Ectodermal cell (in vitro differentiated cells): ENCODE measurements around the gene LUM.

Source experiments
- H3K27ac ChIP-seq: 2 replicates; pipeline ENCODE4 v1.7.0; 2013; ENCODE audit warnings: mild to moderate bottlenecking, low read depth, low read length; ENCODE audit not compliant: insufficient read depth, poor library complexity, severe bottlenecking
- H3K27me3 ChIP-seq: 2 replicates; pipeline ENCODE4 v1.7.0; 2013; ENCODE audit warnings: mild to moderate bottlenecking, low read length; ENCODE audit not compliant: insufficient read depth, control insufficient read depth, poor library complexity, severe bottlenecking
- H3K36me3 ChIP-seq: one replicate; pipeline ENCODE4 v1.7.0; 2013; ENCODE audit warnings: low read length; ENCODE audit not compliant: control insufficient read depth, insufficient read depth
- H3K4me1 ChIP-seq: one replicate; pipeline ENCODE4 v1.7.0; 2013; ENCODE audit warnings: low read length; ENCODE audit not compliant: control insufficient read depth, insufficient read depth
- H3K4me3 ChIP-seq: 2 replicates; pipeline ENCODE4 v1.7.0; 2013; ENCODE audit warnings: low read depth, low read length, control low read depth; ENCODE audit not compliant: insufficient read depth
- H3K9me3 ChIP-seq: 2 replicates; pipeline ENCODE4 v1.7.0; 2013; ENCODE audit warnings: mild to moderate bottlenecking, low read length, moderate library complexity; ENCODE audit not compliant: control insufficient read depth
- WGBS, 2 experiments: methylation state at CpG; one replicate each; pipeline ENCODE4 v1.1.7; 2013; ENCODE audit warnings: missing lambda C conversion rate in 2 of 2; 5-methylcytosine and 5-hydroxymethylcytosine counted together

Gene LUM

DNA sequence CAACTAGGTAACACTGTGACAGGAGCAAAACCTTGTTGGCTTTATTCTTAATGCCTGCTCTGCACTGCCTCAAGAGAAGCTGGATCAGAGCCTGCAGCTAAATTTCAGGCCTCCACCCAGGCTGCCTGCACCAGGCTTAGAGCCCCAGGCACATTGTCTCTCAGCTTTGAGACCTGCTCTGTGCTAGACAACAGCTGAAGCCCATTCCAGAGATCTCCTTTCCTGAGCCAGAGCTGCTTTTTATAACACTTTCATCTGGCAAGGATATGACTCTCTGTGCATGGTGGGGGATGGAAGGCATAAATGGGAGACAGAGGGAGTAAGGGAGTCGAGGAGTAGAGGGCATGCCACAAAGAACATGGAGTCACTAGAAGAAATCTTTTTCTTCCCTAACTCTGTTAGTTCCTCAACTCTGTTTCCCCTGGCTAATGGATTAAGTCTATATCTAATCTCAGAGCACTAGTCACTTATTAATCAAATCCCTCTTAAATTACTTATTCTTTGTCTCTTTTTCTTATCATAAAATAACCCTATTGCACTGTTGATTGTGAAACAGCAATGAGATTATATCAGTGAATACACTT lies 27.1 kb upstream of the LUM start:
- no peaks in the 10 kb centered on the region for H3K36me3 ChIP-seq
- no peaks in the 10 kb centered on the region for H3K9me3 ChIP-seq
- H3K4me1 ChIP-seq: no peaks in the 10 kb centered on the region
- H3K27ac ChIP-seq: no peak overlapping the region
- H3K4me3 ChIP-seq: no peak overlapping the region
- 67 to 80% methylated on average over 1 of the region's 1 CpG for WGBS, 2 experiments
- no peaks in the 10 kb centered on the region for H3K27me3 ChIP-seq

- no peak overlapping the region for H3K4me3 ChIP-seq
- H3K9me3 ChIP-seq: no peaks in the 10 kb centered on the region
- 86% methylated on average over 1 of the region's 1 CpG; no CpG with 5 or more reads in 1 of the 2 experiments for WGBS, 2 experiments
- H3K36me3 ChIP-seq: no peaks in the 10 kb centered on the region
- H3K27me3 ChIP-seq: no peaks in the 10 kb centered on the region
- H3K27ac ChIP-seq: no peak overlapping the region
- H3K4me1 ChIP-seq: no peaks in the 10 kb centered on the region
These were observed 22.6 kb upstream of the LUM start for GRCh38 chr12:91133871-91134270.

DNA sequence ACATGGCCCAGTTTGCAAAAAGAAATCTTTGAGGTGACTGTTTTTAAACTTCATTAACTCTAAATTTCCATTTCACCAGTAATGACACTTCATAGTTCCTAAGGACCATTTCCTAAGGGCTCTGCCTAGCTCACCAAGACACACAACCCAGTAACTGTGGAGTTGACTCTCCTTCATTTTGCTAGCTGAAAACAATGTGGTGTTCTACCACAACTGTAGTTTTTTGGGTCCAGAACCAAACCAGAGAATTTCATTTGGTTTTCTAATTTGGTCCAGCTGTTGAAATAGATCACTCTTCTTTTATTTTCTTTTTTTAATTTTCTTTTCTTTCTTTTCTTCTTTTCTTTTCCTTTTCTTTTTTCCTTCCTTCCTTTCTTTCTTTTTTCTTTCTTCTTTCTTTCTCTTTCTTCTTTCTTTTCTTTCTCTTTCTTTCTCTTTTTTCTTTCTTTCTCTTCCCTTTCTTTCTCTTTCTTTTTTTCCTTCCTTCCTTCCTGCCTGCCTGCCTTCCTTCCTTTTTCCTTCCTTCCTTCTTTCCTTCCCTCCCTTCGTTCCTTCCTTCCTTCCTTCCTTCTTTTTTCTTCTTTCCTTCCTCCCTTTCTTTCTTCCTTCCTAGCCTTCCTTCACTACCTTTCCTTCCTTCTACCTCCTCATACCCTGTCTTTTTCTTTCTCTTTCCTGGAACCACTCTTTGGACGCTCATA lies 18.5 kb upstream of the LUM start:
- H3K27me3 ChIP-seq: no peaks in the 10 kb centered on the region
- no peaks in the 10 kb centered on the region for H3K36me3 ChIP-seq
- no peak overlapping the region for H3K4me3 ChIP-seq
- H3K4me1 ChIP-seq: no peaks in the 10 kb centered on the region
- H3K9me3 ChIP-seq: no peaks in the 10 kb centered on the region
- H3K27ac ChIP-seq: no peak overlapping the region
- 89 to 96% methylated on average over 1 to 2 of the region's 2 CpGs for WGBS, 2 experiments

- Histone ChIP-seq H3K4me1 (no peaks in the 10 kb centered on the region), H3K9me3 (no peaks in the 10 kb centered on the region), H3K27me3 (no peaks in the 10 kb centered on the region), H3K4me3 (no peak overlapping the region), H3K27ac (no peak overlapping the region), H3K36me3 (no peaks in the 10 kb centered on the region)
- WGBS, 2 experiments: 87 to 98% methylated on average over 2 to 3 of the region's 3 CpGs
These were observed 16.5 kb upstream of the LUM start for GRCh38 chr12:91127751-91128150.

DNA sequence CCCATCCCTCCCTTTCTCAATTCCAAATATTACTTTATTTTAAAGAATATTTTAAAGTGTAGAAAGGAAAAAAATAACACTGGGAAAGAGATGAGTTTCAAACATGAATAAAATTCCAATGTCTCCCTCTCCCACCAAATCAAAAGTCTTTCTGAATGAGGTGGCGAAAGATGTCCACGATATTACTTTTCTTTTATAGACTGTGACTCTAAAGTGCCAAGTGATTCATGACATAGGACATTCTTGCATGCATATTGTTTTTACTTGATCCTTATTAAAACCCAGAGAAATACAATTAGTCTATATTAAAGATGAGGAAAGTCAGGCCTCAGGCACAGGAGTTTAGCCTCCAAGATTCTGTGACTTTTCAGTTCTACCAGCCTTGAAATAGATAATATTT lies 16.0 kb upstream of the LUM start:
- no peaks in the 10 kb centered on the region for H3K4me1 ChIP-seq
- no peaks in the 10 kb centered on the region for H3K36me3 ChIP-seq
- no peaks in the 10 kb centered on the region for H3K27me3 ChIP-seq
- no peaks in the 10 kb centered on the region for H3K9me3 ChIP-seq
- 100% methylated on average over 2 of the region's 2 CpGs for WGBS, 2 experiments
- no peak overlapping the region for H3K4me3 ChIP-seq
- no peak overlapping the region for H3K27ac ChIP-seq

DNA sequence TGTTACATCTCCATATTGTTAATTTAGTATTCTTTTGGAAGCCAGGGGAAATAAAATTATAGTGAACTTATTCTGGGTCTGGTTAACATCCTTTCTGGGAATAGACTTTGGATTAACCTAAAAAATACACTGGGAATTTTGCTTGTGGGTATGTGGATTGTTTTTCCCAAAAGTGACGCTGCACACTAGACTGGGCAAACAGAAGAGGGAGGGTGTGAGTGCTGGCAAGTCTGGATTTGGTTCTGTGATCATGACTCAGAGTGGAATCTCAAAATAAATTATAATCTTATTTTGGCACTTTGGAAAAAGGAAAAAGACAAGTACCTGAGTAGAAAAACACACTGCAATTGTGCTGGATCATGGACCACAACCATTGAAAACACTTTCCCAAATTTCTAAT lies 15.2 kb upstream of the LUM start:
- Histone ChIP-seq H3K27ac (no peak overlapping the region), H3K4me1 (no peaks in the 10 kb centered on the region), H3K36me3 (no peaks in the 10 kb centered on the region), H3K4me3 (no peak overlapping the region), H3K9me3 (no peaks in the 10 kb centered on the region), H3K27me3 (no peaks in the 10 kb centered on the region)
- WGBS, 2 experiments: 93 to 100% methylated on average over 1 of the region's 1 CpG

DNA sequence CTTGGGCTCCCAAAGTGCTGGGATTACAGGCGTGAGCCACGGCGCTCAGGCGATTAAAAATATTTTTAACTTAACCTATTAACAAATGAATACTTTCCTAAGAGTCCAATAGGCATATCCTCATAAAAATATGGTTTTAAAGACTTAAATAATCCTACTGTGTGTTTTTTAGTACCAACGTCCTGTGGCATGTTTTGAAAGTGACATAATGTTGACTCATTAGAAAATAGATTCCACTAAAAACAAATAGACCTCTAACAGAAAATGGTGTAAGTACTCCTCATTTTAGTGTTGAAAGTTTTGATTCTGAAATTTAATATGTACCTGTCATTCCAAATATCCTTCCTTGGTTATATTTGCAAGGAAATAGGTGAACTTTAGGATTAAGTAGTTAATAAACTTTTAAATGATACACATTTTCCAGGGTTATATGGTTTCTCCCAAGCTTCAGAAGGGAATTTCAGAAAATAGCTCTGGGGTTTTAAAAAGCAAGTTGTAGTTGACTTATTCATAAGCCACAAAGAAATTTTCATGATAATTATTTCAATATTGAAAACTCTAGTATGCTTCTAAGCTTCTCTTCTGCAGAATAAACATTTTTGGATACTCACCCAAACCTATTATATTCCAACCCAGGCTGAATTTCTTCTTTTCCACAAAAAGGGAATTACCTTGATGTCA lies 12.1 kb upstream of the LUM start:
- Histone ChIP-seq H3K36me3 (no peaks in the 10 kb centered on the region), H3K4me1 (no peaks in the 10 kb centered on the region), H3K27ac (no peak overlapping the region), H3K9me3 (no peaks in the 10 kb centered on the region), H3K4me3 (no peak overlapping the region), H3K27me3 (no peaks in the 10 kb centered on the region)
- 95 to 98% methylated on average over 4 to 5 of the region's 5 CpGs for WGBS, 2 experiments

DNA sequence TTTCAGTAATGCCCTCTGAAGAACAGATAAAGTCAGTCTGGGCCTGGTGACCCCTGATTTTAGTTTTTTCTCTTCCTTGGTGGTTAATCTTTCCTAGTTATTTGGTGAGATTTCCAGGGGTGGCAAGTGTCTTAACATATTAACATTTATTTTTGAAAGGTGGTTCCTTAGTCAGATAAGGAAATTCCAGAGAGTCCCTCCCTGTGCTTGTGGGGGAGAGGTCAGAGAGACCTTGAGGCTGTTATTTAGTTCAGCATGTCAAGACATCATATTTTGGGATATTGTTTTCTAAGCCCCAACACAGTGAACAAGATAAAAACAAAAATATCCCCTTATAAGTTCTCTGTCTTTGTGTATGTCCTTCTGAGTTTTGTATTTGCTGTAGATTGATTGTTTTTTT lies 9.5 kb upstream of the LUM start:
- no peaks in the 10 kb centered on the region for H3K27me3 ChIP-seq
- H3K9me3 ChIP-seq: no peaks in the 10 kb centered on the region
- no peaks in the 10 kb centered on the region for H3K4me1 ChIP-seq
- no peaks in the 10 kb centered on the region for H3K36me3 ChIP-seq
- H3K4me3 ChIP-seq: no peak overlapping the region
- H3K27ac ChIP-seq: no peak overlapping the region

- no CpG with 5 or more reads among the region's 1 CpG for WGBS, 2 experiments
- Histone ChIP-seq H3K4me1 (no peaks in the 10 kb centered on the region), H3K9me3 (no peaks in the 10 kb centered on the region), H3K27me3 (no peaks in the 10 kb centered on the region), H3K27ac (no peak overlapping the region), H3K4me3 (no peak overlapping the region), H3K36me3 (no peaks in the 10 kb centered on the region)
These were observed 7.8 kb upstream of the LUM start for GRCh38 chr12:91119089-91119488.

- H3K27me3 ChIP-seq: no peaks in the 10 kb centered on the region
- WGBS, 2 experiments: 91 to 93% methylated on average over 6 of the region's 6 CpGs
These were observed 2.3 kb upstream of the LUM start for GRCh38 chr12:91113621-91114020.

More at GRCh38 chr12:91113621-91114020, 2.3 kb upstream of the LUM start:
- no peaks in the 10 kb centered on the region for H3K9me3 ChIP-seq
- no peak overlapping the region for H3K4me3 ChIP-seq
- peaks cover 5% of the 10 kb centered on the region for H3K4me1 ChIP-seq
- no peaks in the 10 kb centered on the region for H3K36me3 ChIP-seq
- no peak overlapping the region for H3K27ac ChIP-seq
